GF-D8 (cell line): ENCODE data around the gene LRRC58.
A peak's percentile ranks its signal among the peaks of the same experiment; 100 is the strongest.
"Not testable (repeated sequence)": the region's sequence is repeated elsewhere in the genome, so short reads cannot be mapped to it uniquely, and the experiment has no call there.

ENCODE experiments used
- DNase-seq: peaks from one replicate; lab custom pipeline; 2025; lab: John Stamatoyannopoulos, UW

The LRRC58 gene

GRCh38 chr3:120348991-120349854 is at the start of gene LRRC58:
Gene LRRC58 (minus strand): TSS chr3:120349354. CDS start chr3:120349243, 111 bp downstream.
- peak; percentile 67 for DNase-seq

- no peak for DNase-seq
These were observed 47.3 kb upstream of the LRRC58 start for GRCh38 chr3:120396469-120396868.

- no peak for DNase-seq
These were observed 45.2 kb upstream of the LRRC58 start for GRCh38 chr3:120394347-120394746.

GRCh38 chr3:120393761-120394160 is 44.6 kb upstream of the LRRC58 start:
- no peak for DNase-seq

- no peak for DNase-seq
These were observed 44.1 kb upstream of the LRRC58 start for GRCh38 chr3:120393243-120393642.

GRCh38 chr3:120382941-120383447 is 33.8 kb upstream of the LRRC58 start:
- DNase-seq, result no peak

GRCh38 chr3:120381503-120381902 is 32.3 kb upstream of the LRRC58 start:
- DNase-seq, result no peak

GRCh38 chr3:120377948-120378347 is 28.8 kb upstream of the LRRC58 start:
- not testable (repeated sequence) for DNase-seq

- DNase-seq, result no peak
These were observed 21.3 kb upstream of the LRRC58 start for GRCh38 chr3:120370463-120370862.

GRCh38 chr3:120369037-120369467 is 19.9 kb upstream of the LRRC58 start:
- no peak for DNase-seq

GRCh38 chr3:120368172-120368571 is 19.0 kb upstream of the LRRC58 start:
- no peak for DNase-seq

- DNase-seq, result no peak
These were observed 15.7 kb upstream of the LRRC58 start for GRCh38 chr3:120364821-120365220.

- no peak for DNase-seq
These were observed 14.9 kb upstream of the LRRC58 start for GRCh38 chr3:120364101-120364500.

- DNase-seq, result no peak
These were observed 8.7 kb upstream of the LRRC58 start for GRCh38 chr3:120357807-120358206.

- no peak for DNase-seq
These were observed 6.3 kb upstream of the LRRC58 start for GRCh38 chr3:120355486-120355885.

GRCh38 chr3:120353463-120353862 is 4.3 kb upstream of the LRRC58 start:
- no peak for DNase-seq

GRCh38 chr3:120352017-120352416 is 2.9 kb upstream of the LRRC58 start:
- DNase-seq, result no peak

- DNase-seq, result no peak
These were observed 1.3 kb upstream of the LRRC58 start for GRCh38 chr3:120350401-120350941.

- no peak for DNase-seq
These were observed 636 bp upstream of the LRRC58 start for GRCh38 chr3:120349855-120350125.

- DNase-seq, result peak; percentile 44
These were observed 826 bp downstream of the LRRC58 start for GRCh38 chr3:120348065-120348990.

GRCh38 chr3:120344349-120344748 is 4.8 kb downstream of the LRRC58 start:
- no peak for DNase-seq

- no peak for DNase-seq
These were observed 7.4 kb downstream of the LRRC58 start for GRCh38 chr3:120341658-120342346.
